HEK293T (cell line): ENCODE results near the gene RLN2.
"Not testable (repeated sequence)": the region's sequence is repeated elsewhere in the genome, so short reads cannot be mapped to it uniquely, and the experiment has no call there.

Source experiments
- CTCF ChIA-PET: fragments of 350-600 bp; formaldehyde crosslinking; extraction: SDS; loops from one replicate; lab custom pipeline; 2021; ENCODE audit warnings: antibody characterized with exemption, inconsistent platforms; lab: Yijun Ruan, JAX
- POLR2A ChIA-PET: fragments of 350-600 bp; formaldehyde crosslinking; extraction: SDS; loops from one replicate; lab custom pipeline; 2020; ENCODE audit warnings: antibody characterized with exemption, inconsistent platforms; lab: Yijun Ruan, JAX
- DNase-seq: peaks from one replicate; pipeline ENCODE4 v3.0.0; 2012; ENCODE audit warnings: mixed read lengths; ENCODE audit errors: extremely low spot score
- ARNT ChIP-seq: fragments of 450-650 bp; IDR thresholded peaks from 2 replicates; pipeline ENCODE4 v1.6.1; 2017; ENCODE audit warnings: mild to moderate bottlenecking
- BHLHE40 ChIP-seq: fragments of 450-650 bp; IDR thresholded peaks from 2 replicates; pipeline ENCODE4 v1.6.1; 2016; ENCODE audit warnings: mild to moderate bottlenecking, moderate library complexity, borderline replicate concordance
- CTBP1 ChIP-seq: fragments of 450-650 bp; IDR thresholded peaks from 2 replicates; pipeline ENCODE4 v1.6.1; 2016; ENCODE audit warnings: borderline replicate concordance
- ELF4 ChIP-seq: fragments of 450-650 bp; IDR thresholded peaks from 2 replicates; pipeline ENCODE4 v1.6.1; 2017; ENCODE audit warnings: antibody characterized with exemption
- FOXA1 ChIP-seq: fragments of 450-650 bp; IDR thresholded peaks from 2 replicates; pipeline ENCODE4 v1.6.1; 2016; ENCODE audit warnings: mild to moderate bottlenecking
- FOXK2 ChIP-seq: fragments of 450-650 bp; IDR thresholded peaks from 2 replicates; pipeline ENCODE4 v1.6.1; 2016; ENCODE audit warnings: mild to moderate bottlenecking
- FOXM1 ChIP-seq: fragments of 450-650 bp; IDR thresholded peaks from 2 replicates; pipeline ENCODE4 v1.6.1; 2017; ENCODE audit warnings: mild to moderate bottlenecking, borderline replicate concordance
- HDGF ChIP-seq: fragments of 450-650 bp; IDR thresholded peaks from 2 replicates; pipeline ENCODE4 v1.6.1; 2017; ENCODE audit warnings: antibody characterized with exemption, borderline replicate concordance
- L3MBTL2 ChIP-seq: fragments of 450-650 bp; conservative IDR thresholded peaks from 2 replicates; pipeline ENCODE4 v1.6.1; 2016; ENCODE audit warnings: mild to moderate bottlenecking
- LEF1 ChIP-seq: fragments of 450-650 bp; IDR thresholded peaks from 2 replicates; pipeline ENCODE4 v1.6.1; 2017; ENCODE audit warnings: mild to moderate bottlenecking, borderline replicate concordance
- NFRKB ChIP-seq: fragments of 450-650 bp; IDR thresholded peaks from 2 replicates; pipeline ENCODE4 v1.6.1; 2016; ENCODE audit warnings: mild to moderate bottlenecking, moderate library complexity
- PKNOX1 ChIP-seq: fragments of 450-650 bp; IDR thresholded peaks from 2 replicates; pipeline ENCODE4 v1.6.1; 2016
- SP1 ChIP-seq: fragments of 450-650 bp; IDR thresholded peaks from 2 replicates; pipeline ENCODE4 v1.6.1; 2017
- SUZ12 ChIP-seq: fragments of 450-650 bp; IDR thresholded peaks from 2 replicates; pipeline ENCODE4 v1.6.1; 2016; ENCODE audit warnings: mild to moderate bottlenecking
- TARDBP ChIP-seq: fragments of 450-650 bp; IDR thresholded peaks from 2 replicates; pipeline ENCODE4 v1.6.1; 2016
- ZNF384 ChIP-seq: fragments of 450-650 bp; IDR thresholded peaks from 2 replicates; pipeline ENCODE4 v1.6.1; 2016

RLN2 gene

DNA sequence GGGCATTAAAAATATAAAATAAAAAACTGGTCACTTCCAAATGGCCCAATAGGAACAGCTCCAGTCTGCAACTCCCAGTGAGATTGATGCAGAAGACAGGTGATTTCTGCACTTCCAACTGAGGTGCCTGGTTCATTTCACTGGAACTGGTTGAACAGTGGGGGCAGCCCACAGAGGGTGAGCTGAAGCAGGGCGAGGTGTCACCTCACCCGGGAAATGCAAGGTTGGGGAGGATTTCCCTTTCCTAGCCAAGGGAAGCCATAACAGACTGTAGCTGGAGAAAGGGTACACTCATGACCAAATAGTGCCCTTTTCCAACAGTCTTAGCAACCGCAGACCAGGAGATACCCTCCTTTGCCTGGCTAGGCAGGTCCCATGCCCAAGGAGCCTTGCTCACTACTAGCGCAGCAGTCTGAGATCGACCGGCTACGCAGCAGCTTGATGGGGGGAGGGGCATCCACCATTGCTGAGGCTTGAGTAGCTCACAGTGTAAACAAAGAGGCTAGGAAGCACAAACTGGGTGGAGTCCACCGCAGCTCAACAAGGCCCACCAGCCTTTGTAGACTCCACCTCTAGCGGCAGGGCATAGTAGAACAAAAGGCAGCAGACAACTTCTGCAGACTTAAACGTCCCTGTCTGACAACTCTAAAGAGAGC lies 22.5 kb upstream of the RLN2 start:
- ChIA-PET CTCF (no interaction called here), POLR2A (no interaction called here)
- TF ChIP-seq NFRKB = no peak
- no peak for TF ChIP-seq HDGF
- no peak for TF ChIP-seq SP1
- no peak for TF ChIP-seq PKNOX1
- no peak for TF ChIP-seq FOXK2
- TF ChIP-seq FOXM1 = no peak
- TF ChIP-seq LEF1 = no peak
- TF ChIP-seq ZNF384 = no peak
- no peak for TF ChIP-seq TARDBP
- no peak for TF ChIP-seq ARNT
- TF ChIP-seq L3MBTL2 = no peak
- TF ChIP-seq CTBP1 = no peak
- TF ChIP-seq BHLHE40 = no peak
- TF ChIP-seq SUZ12 = no peak
- no peak for TF ChIP-seq ELF4
- no peak for TF ChIP-seq FOXA1
- DNase-seq = no peak

DNA sequence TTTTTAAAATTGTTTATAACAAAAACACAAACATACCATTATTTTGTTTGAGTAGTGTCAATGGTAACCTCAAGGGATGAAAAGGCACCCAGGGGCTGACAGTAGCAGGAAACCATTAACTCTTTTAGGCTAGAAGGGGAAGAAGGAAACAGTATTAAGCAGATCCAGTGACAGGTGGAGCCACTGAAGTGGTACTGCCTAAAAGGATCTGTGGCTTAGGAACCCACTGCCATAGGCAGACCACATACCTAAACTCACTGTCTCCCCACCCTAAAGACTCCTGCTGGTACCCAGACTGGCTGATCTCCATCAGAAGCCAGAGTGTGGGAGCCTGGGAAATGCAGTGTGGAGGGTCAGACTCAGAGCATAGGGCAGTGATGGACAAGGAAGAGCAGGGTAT lies 21.7 kb upstream of the RLN2 start:
- ChIA-PET CTCF (no interaction called here), POLR2A (no interaction called here)
- TF ChIP-seq HDGF = no peak
- no peak for TF ChIP-seq ZNF384
- no peak for DNase-seq

DNA sequence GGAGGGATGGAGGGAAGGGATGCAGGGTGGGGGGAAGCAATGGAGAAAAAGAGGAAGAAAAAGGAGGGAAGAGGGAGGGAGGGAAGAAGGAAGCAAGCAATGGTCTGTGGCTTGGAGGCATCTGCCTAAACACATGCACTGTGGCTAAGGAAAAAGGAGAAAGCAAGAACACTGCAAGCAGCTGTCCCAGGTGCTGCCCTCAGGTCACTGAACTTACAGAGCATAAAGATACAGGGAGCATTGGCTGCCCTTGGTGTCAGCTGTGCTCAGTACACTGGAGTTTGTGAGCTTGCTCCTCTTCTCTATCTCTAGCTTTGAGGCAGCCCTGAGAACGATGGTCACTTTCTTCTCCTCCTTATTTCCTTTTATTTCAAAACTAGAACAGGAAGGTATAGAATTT lies 17.1 kb upstream of the RLN2 start:
- DNase-seq, POLR2A ChIA-PET, CTCF ChIA-PET: not testable (repeated sequence)

GRCh38 chr9:5321058-5321457 lies 16.5 kb upstream of the RLN2 start:
- POLR2A ChIA-PET = no interaction called here
- no peak for DNase-seq
- CTCF ChIA-PET = no interaction called here
- TF ChIP-seq L3MBTL2 (no peak), FOXK2 (no peak), LEF1 (no peak), NFRKB (no peak), PKNOX1 (no peak), FOXM1 (no peak)

GRCh38 chr9:5316406-5316805 lies 11.9 kb upstream of the RLN2 start:
- DNase-seq, POLR2A ChIA-PET, CTCF ChIA-PET: not testable (repeated sequence)

DNA sequence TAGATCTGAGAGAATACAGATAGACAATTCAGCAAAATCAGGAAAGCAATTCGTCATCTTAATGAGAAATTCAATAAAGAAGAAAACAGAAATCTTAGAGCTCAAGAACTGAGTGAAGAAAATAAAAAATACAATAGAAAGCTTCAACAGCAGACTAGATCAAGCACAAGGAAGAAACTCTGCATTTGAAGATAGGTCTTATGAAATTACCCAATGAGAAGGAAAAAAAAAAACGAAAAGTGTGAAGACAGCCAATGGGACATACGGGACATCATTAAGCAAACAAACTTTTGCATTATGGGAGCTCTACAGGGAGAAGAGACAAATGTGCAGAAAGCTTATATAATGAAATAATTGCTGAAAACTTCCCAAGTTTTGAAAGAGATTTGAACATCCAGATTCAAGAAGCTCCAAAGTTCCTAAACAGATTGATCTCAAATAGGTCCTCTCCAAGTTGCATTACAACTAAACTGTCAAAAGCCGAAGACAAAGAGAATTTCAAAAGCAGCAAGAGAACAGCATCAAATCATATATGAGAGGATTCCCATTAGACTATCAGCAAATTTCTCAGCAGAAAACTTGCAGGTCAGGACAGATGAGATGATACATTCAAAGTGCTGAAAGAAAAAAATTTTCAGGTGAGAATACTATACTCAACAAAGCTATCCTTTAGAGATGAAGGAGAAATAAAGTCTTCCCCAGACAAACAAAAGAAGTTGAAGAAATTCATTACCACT lies 10.8 kb upstream of the RLN2 start:
- ChIA-PET POLR2A (interaction anchor here (0.6 kb wide), 1 partner anchor 22 kb away, joined by 3 read pairs; no protein-coding TSS in a partner anchor), CTCF (no interaction called here)
- TF ChIP-seq ZNF384 (no peak), SUZ12 (no peak), L3MBTL2 (no peak), ARNT (no peak), HDGF (no peak), CTBP1 (no peak)
- no peak for DNase-seq

DNA sequence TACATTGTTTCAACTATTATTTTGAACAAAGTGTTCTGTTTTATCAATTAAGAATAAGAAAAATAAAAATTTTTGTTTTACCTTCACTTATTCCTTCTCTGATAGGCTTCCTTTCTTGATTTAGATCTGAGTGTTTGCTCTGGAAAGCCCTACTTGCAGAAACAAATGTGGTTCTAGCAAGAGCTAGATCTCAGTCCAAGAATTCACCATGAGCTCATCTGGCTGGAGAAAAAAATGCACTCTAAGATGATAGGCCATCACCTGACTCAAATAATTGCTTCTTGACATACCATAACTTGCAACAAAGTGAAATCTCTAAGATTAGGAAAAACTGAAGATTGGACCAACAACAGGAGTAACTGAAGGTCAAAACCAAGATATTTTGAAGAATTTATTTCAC lies 6.3 kb upstream of the RLN2 start:
- no peak for TF ChIP-seq L3MBTL2
- TF ChIP-seq FOXA1 = no peak
- TF ChIP-seq FOXK2 = no peak
- TF ChIP-seq CTBP1 = no peak
- TF ChIP-seq ZNF384 = no peak
- no peak for TF ChIP-seq PKNOX1
- TF ChIP-seq NFRKB = no peak
- no peak for TF ChIP-seq ARNT
- no peak for TF ChIP-seq SUZ12
- no peak for DNase-seq
- ChIA-PET CTCF (no interaction called here), POLR2A (no interaction called here)

GRCh38 chr9:5305741-5306140 lies 1.2 kb upstream of the RLN2 start:
- ChIA-PET POLR2A (no interaction called here), CTCF (no interaction called here)
- no peak for DNase-seq
- TF ChIP-seq ELF4 (no peak), FOXK2 (no peak), ARNT (no peak), ZNF384 (no peak), BHLHE40 (no peak), FOXM1 (no peak), NFRKB (no peak), L3MBTL2 (no peak)
